Lower lobe of right lung (tissue), 2 donors: ENCODE data around the gene IRF1. TPM values are rescaled to one million over a fixed set of nuclear protein-coding genes. Genes with fewer than 3 reads are reported as not detected.
A peak's percentile ranks its signal among the peaks of the same experiment; 100 is the strongest.

ENCODE experiments used
- ATAC-seq, 2 donors: fragments of 200-7000 bp; cut with Tn5 transposase; one replicate each; pipeline ENCODE4 v1.9.1; 2020 to 2022; ENCODE audit warnings: mild to moderate bottlenecking in 2 of 2, moderate library complexity in 2 of 2
- DNase-seq: peaks from one replicate; pipeline ENCODE4 v3.0.0-alpha.2; 2020
- H3K27ac ChIP-seq: fragments of 200-600 bp; one replicate; pipeline ENCODE4 v1.8.0; 2022
- H3K27me3 ChIP-seq: fragments of 200-600 bp; one replicate; pipeline ENCODE4 v1.8.0; 2022; ENCODE audit warnings: low read depth
- H3K36me3 ChIP-seq: fragments of 200-600 bp; one replicate; pipeline ENCODE4 v1.8.0; 2022; ENCODE audit warnings: mild to moderate bottlenecking
- H3K4me1 ChIP-seq: fragments of 200-600 bp; one replicate; pipeline ENCODE4 v1.8.0; 2022
- H3K4me3 ChIP-seq: fragments of 200-600 bp; one replicate; pipeline ENCODE4 v1.8.0; 2022; ENCODE audit warnings: mild to moderate bottlenecking
- H3K9me3 ChIP-seq: fragments of 200-600 bp; one replicate; pipeline ENCODE4 v1.8.0; 2022
- CTCF ChIP-seq: fragments of 200-600 bp; IDR thresholded peaks from one replicate; pipeline ENCODE4 v1.8.0; 2022; ENCODE audit warnings: antibody characterized with exemption, mild to moderate bottlenecking
- intact Hi-C: fragments of 100-400 bp; cut with DNase I; formaldehyde crosslinking; loops from one replicate; pipeline ENCODE4 v1.11.0; 2022
- total RNA-seq: library from RNA; stranded (reverse); fragmentation: NEBNext Ultra II Directional; extraction: Animal tissue kit (Norgen Biotek cat#: 25700); gene quantifications from one replicate; pipeline ENCODE4 v1.2.1, GENCODE V29; 2021
- donor health status: DM: no; HTN: yes; CAD: no; lungs with severe emphysema.

IRF1 gene
- total RNA-seq, 1 donor from 2014 or later = 81.2 TPM

GRCh38 chr5:132458226-132458560, 32.4 kb downstream of the IRF1 start:
- H3K4me1 ChIP-seq = peaks cover 96% of the 10 kb centered on the region
- H3K36me3 ChIP-seq = peaks cover 6% of the 10 kb centered on the region
- ATAC-seq = no peak
- H3K27me3 ChIP-seq = no peaks in the 10 kb centered on the region
- no peak overlapping the region for H3K4me3 ChIP-seq
- intact Hi-C loops = no loop called here
- peak overlapping the region; percentile 90 for H3K27ac ChIP-seq
- H3K9me3 ChIP-seq = no peaks in the 10 kb centered on the region
- DNase-seq = no peak
- no peak for TF ChIP-seq CTCF

DNA sequence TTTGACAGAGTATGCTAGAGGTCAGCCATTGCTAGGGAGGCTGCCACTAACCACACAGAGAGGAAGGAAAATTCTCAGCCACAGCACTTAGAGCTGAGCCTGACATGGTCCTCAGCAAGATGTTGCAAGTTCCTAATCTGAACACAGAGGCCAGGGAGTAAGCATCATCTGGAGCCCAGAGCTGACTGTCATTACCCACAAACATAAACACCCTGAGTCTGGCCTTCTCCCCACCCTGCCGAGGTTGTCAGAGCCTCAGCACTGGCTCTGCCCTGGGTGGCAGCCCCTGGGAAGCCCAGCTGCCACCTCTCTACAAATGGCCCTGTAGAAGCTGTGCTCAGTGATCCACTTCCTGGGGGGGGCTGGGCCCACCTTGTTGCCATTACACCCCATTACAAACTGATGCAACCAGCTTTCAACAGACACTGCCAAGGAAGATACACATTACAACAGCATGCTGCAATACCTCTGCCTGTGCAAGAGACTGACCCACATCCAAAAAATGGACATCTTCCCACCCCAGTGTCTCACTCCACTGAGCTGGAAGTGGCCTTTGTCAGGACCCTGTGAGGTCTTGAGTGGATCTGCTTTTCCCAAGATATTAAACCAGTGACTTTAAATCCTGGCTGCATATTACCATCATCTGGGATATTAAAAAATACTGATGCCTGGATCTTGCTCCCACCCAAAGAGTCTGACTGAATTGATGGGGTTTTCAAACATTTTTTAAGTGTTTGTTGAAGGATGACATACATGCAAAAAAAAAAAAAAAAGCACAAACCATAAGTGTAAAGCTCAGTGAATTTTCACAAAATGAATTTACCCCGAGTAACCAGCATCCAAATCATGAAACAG, 33.0 kb downstream of the IRF1 start:
- intact Hi-C loops = no loop called here
- no peak overlapping the region for H3K4me3 ChIP-seq
- H3K27ac ChIP-seq = peak overlapping the region; percentile 90
- ATAC-seq = peak; percentile 69 to 79
- no peak for TF ChIP-seq CTCF
- no peaks in the 10 kb centered on the region for H3K27me3 ChIP-seq
- peaks cover 6% of the 10 kb centered on the region for H3K36me3 ChIP-seq
- H3K9me3 ChIP-seq = no peaks in the 10 kb centered on the region
- DNase-seq = peak; percentile 74
- H3K4me1 ChIP-seq = peaks cover 92% of the 10 kb centered on the region

DNA sequence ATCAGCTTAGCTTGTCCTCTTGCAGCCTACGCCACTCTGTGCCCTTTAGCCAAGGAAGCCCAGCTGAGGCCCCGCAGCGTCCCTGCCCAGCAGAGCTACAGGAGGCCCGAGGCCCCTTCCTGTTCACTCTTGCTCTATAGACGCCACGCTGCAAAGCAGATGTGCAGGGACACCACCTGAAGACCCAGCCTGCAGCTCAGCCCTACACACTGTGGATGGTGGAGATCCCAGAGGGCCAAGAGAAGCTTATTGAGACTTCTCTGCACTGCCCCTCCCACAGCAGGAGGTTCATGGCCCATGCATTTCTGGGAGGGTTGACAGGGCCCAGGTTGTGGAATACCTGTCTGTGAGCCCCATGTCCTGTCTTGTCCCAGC, 33.6 kb downstream of the IRF1 start:
- intact Hi-C loops = no loop called here
- no peaks in the 10 kb centered on the region for H3K27me3 ChIP-seq
- H3K27ac ChIP-seq = peak overlapping the region; percentile 90
- H3K4me1 ChIP-seq = peaks cover 88% of the 10 kb centered on the region
- no peaks in the 10 kb centered on the region for H3K9me3 ChIP-seq
- H3K4me3 ChIP-seq = no peak overlapping the region
- peaks cover 6% of the 10 kb centered on the region for H3K36me3 ChIP-seq
- peak in 1 of 2 donors; percentile 5 for ATAC-seq
- no peak for TF ChIP-seq CTCF
- no peak for DNase-seq

DNA sequence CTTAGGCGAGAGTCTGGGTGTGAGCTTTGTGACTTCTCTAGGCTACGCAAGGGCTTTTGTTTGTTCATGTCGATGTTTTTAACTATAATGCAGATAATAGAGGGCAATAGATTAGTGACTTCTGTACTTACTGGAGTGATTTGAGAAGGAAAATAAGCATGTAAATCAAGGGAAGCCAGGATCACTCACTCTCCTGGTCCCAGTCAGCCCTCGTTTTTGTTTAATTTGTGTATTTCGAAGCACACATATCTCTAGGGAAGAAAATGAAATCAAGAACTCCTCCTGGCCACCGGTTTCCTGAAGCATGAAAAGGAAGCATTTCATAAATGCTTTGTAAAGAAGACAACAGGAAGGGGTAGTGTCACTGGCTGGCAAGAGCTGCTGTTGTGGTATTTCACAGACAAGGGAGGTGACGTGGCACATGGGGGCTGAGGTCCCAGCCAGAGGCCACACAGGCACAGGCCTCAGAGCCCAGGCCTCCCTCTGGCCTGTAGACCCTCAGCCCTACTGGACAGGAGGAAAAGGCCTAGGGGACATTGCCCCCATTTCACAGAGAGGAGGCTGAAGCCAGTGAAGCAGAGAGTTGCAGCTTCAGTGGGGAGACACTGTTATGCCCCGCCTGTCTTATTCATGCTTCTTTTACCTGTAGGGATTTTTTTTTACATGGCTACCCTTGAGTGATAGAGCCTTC, 34.1 kb downstream of the IRF1 start:
- no peaks in the 10 kb centered on the region for H3K27me3 ChIP-seq
- no peak for TF ChIP-seq CTCF
- peak; percentile 84 for DNase-seq
- peak overlapping the region; percentile 90 for H3K27ac ChIP-seq
- H3K9me3 ChIP-seq = no peaks in the 10 kb centered on the region
- intact Hi-C loops = no loop called here
- H3K36me3 ChIP-seq = peaks cover 6% of the 10 kb centered on the region
- H3K4me1 ChIP-seq = peaks cover 83% of the 10 kb centered on the region
- peak; percentile 73 to 76 for ATAC-seq
- H3K4me3 ChIP-seq = no peak overlapping the region

DNA sequence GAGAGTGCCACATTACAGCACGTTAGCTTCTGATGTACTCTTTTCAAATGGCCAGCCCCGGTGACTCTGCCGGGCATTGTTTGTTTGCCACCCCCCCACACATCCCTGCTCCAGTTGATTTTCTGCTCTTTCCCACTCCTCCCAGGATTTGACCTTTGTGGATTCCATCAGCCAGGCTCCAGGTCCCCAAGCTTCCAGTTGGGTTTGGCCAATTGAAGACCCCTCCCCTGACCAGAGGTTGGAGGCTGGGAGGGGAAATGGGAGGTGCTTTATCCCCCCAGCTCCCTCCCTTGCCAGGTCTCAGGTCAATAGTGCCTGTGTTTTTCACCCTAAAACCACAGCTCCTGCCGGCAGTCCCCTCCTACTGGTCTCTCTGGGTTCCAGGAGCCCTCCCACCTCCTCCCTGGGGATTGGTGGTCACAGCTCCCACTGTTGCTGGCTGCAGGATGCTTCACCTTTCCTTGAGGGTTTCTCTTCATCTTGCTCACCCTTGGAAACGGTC, 34.9 kb downstream of the IRF1 start:
- intact Hi-C loops = no loop called here
- peaks cover 75% of the 10 kb centered on the region for H3K4me1 ChIP-seq
- ATAC-seq = no peak

More for the DNA sequence above, 34.9 kb downstream of the IRF1 start:
- Histone ChIP-seq H3K4me3 (no peak overlapping the region), H3K27ac (peak overlapping the region; percentile 90), H3K9me3 (no peaks in the 10 kb centered on the region), H3K36me3 (peaks cover 3% of the 10 kb centered on the region), H3K27me3 (no peaks in the 10 kb centered on the region)
- DNase-seq = no peak
- no peak for TF ChIP-seq CTCF
